Measurements from ENCODE around the gene HDAC10.

The HDAC10 gene

GRCh38 chr22:50269970-50270665 lies 19.1 kb upstream of the HDAC10 start, which contains the start of gene MAPK11:
Gene MAPK11 (minus strand): TSS chr22:50270380. CDS start chr22:50270292, 88 bp downstream.
- no peak within 1 kb of the TSS for H2AK5ac ChIP-seq (ENCODE audit: low read length)
- no peak within 1 kb of the TSS for H4K8ac ChIP-seq (ENCODE audit: low read depth, low read length)
- no peak within 1 kb of the TSS for H3K23ac ChIP-seq (ENCODE audit: low read length)
- H3K4me1 ChIP-seq (ENCODE audit: control insufficient read depth in 1 of 2, insufficient read depth in 2 of 2, low read length in 2 of 2): peaks cover 10 to 11% of the 10 kb centered on the region in 2 experiments
- H4K91ac ChIP-seq (ENCODE audit: low read depth, low read length): no peak within 1 kb of the TSS
- H3K36me3 ChIP-seq (ENCODE audit: control insufficient read depth in 1 of 2, insufficient read depth in 2 of 2, low read length in 2 of 2): peaks cover 8 to 10% of the 10 kb centered on the region in 2 experiments
- peaks cover 16% of the 10 kb centered on the region for H3K9me3 ChIP-seq (ENCODE audit: insufficient read depth, low read depth, low read length)
- peak within 1 kb of the TSS; percentile 62 for H3K4me2 ChIP-seq (ENCODE audit: low read length)
- H4K12ac ChIP-seq (ENCODE audit: low read depth, low read length): no peak within 1 kb of the TSS
- no peak within 1 kb of the TSS for H2AFZ ChIP-seq (ENCODE audit: insufficient read depth, low read length, poor library complexity)
- no peak within 1 kb of the TSS for H3K4me3 ChIP-seq (ENCODE audit: low read depth, low read length)
- no peak within 1 kb of the TSS for H3K9ac ChIP-seq (ENCODE audit: low read length)
- H3K27ac ChIP-seq (ENCODE audit: low read depth, low read length): no peak within 1 kb of the TSS
- H3K79me1 ChIP-seq (ENCODE audit: low read length): no peaks in the 10 kb centered on the region
- no peak within 1 kb of the TSS for H3K14ac ChIP-seq (ENCODE audit: low read length)
- no peak within 1 kb of the TSS for H2BK5ac ChIP-seq (ENCODE audit: low read depth, low read length, poor library complexity)
- no peak within 1 kb of the TSS for H3K18ac ChIP-seq (ENCODE audit: low read length)
- no peak within 1 kb of the TSS for H2BK120ac ChIP-seq (ENCODE audit: insufficient read depth, low read length, poor library complexity)
- H3K4ac ChIP-seq (ENCODE audit: low read depth, low read length): no peak within 1 kb of the TSS
- no peaks in the 10 kb centered on the region for H3K79me2 ChIP-seq (ENCODE audit: control insufficient read depth, insufficient read depth, low read length, poor library complexity)
- DNase-seq: no peak
- WGBS (ENCODE audit: extremely low coverage, insufficient coverage, insufficient read length): no CpG with 5 or more reads among the region's 92 CpGs
- H2BK12ac ChIP-seq (ENCODE audit: low read length): no peak within 1 kb of the TSS
- peaks cover 36% of the 10 kb centered on the region for H3K27me3 ChIP-seq (ENCODE audit: insufficient read depth, low read length)

GRCh38 chr22:50269573-50269969 lies 18.5 kb upstream of the HDAC10 start:
- Histone ChIP-seq H3K79me1 (ENCODE audit: low read length) (no peaks in the 10 kb centered on the region), H3K14ac (ENCODE audit: low read length) (no peak overlapping the region), H4K8ac (ENCODE audit: low read depth, low read length) (no peak overlapping the region), H2BK12ac (ENCODE audit: low read length) (no peak overlapping the region), H3K36me3 (ENCODE audit: control insufficient read depth in 1 of 2, insufficient read depth in 2 of 2, low read length in 2 of 2) (peaks cover 4 to 6% of the 10 kb centered on the region in 2 experiments), H3K4me3 (ENCODE audit: low read depth, low read length) (no peak overlapping the region), H4K12ac (ENCODE audit: low read depth, low read length) (no peak overlapping the region), H3K4me1 (ENCODE audit: control insufficient read depth in 1 of 2, insufficient read depth in 2 of 2, low read length in 2 of 2) (peaks cover 6 to 9% of the 10 kb centered on the region in 2 experiments), H3K27me3 (ENCODE audit: insufficient read depth, low read length) (peaks cover 36% of the 10 kb centered on the region), H3K4ac (ENCODE audit: low read depth, low read length) (no peak overlapping the region), H2AFZ (ENCODE audit: insufficient read depth, low read length, poor library complexity) (no peak overlapping the region), H2BK5ac (ENCODE audit: low read depth, low read length, poor library complexity) (no peak overlapping the region), H3K4me2 (ENCODE audit: low read length) (peak overlapping the region; percentile 42), H3K23ac (ENCODE audit: low read length) (no peak overlapping the region), H2BK120ac (ENCODE audit: insufficient read depth, low read length, poor library complexity) (no peak overlapping the region), H3K27ac (ENCODE audit: low read depth, low read length) (no peak overlapping the region), H3K9me3 (ENCODE audit: insufficient read depth, low read depth, low read length) (peaks cover 16% of the 10 kb centered on the region), H3K79me2 (ENCODE audit: control insufficient read depth, insufficient read depth, low read length, poor library complexity) (no peaks in the 10 kb centered on the region), H3K18ac (ENCODE audit: low read length) (no peak overlapping the region), H3K9ac (ENCODE audit: low read length) (no peak overlapping the region), H4K91ac (ENCODE audit: low read depth, low read length) (no peak overlapping the region), H2AK5ac (ENCODE audit: low read length) (no peak overlapping the region)
- no peak for DNase-seq
- no CpG with 5 or more reads among the region's 18 CpGs for WGBS (ENCODE audit: extremely low coverage, insufficient coverage, insufficient read length)

- H3K23ac ChIP-seq (ENCODE audit: low read length): no peak overlapping the region
- no peak overlapping the region for H3K18ac ChIP-seq (ENCODE audit: low read length)
- peaks cover 16% of the 10 kb centered on the region for H3K9me3 ChIP-seq (ENCODE audit: insufficient read depth, low read depth, low read length)
- H3K4me1 ChIP-seq (ENCODE audit: control insufficient read depth in 1 of 2, insufficient read depth in 2 of 2, low read length in 2 of 2): peaks cover 6 to 9% of the 10 kb centered on the region in 2 experiments
- H3K14ac ChIP-seq (ENCODE audit: low read length): no peak overlapping the region
- no peak overlapping the region for H2BK120ac ChIP-seq (ENCODE audit: insufficient read depth, low read length, poor library complexity)
- no peak overlapping the region for H4K12ac ChIP-seq (ENCODE audit: low read depth, low read length)
- no peak overlapping the region for H3K9ac ChIP-seq (ENCODE audit: low read length)
- H3K4me2 ChIP-seq (ENCODE audit: low read length): no peak overlapping the region
- no peak overlapping the region for H3K27ac ChIP-seq (ENCODE audit: low read depth, low read length)
- no peak overlapping the region for H4K8ac ChIP-seq (ENCODE audit: low read depth, low read length)
- H2BK5ac ChIP-seq (ENCODE audit: low read depth, low read length, poor library complexity): no peak overlapping the region
- H3K79me1 ChIP-seq (ENCODE audit: low read length): no peaks in the 10 kb centered on the region
- no peak for DNase-seq
- H3K79me2 ChIP-seq (ENCODE audit: control insufficient read depth, insufficient read depth, low read length, poor library complexity): no peaks in the 10 kb centered on the region
- H2AK5ac ChIP-seq (ENCODE audit: low read length): no peak overlapping the region
- no peak overlapping the region for H3K4ac ChIP-seq (ENCODE audit: low read depth, low read length)
- H3K4me3 ChIP-seq (ENCODE audit: low read depth, low read length): no peak overlapping the region
- no peak overlapping the region for H2BK12ac ChIP-seq (ENCODE audit: low read length)
- H2AFZ ChIP-seq (ENCODE audit: insufficient read depth, low read length, poor library complexity): no peak overlapping the region
- no CpG with 5 or more reads among the region's 9 CpGs for WGBS (ENCODE audit: extremely low coverage, insufficient coverage, insufficient read length)
- H3K27me3 ChIP-seq (ENCODE audit: insufficient read depth, low read length): peaks cover 36% of the 10 kb centered on the region
- H4K91ac ChIP-seq (ENCODE audit: low read depth, low read length): no peak overlapping the region
- peaks cover 0 to 2% of the 10 kb centered on the region in 2 experiments for H3K36me3 ChIP-seq (ENCODE audit: control insufficient read depth in 1 of 2, insufficient read depth in 2 of 2, low read length in 2 of 2)
These were observed 17.6 kb upstream of the HDAC10 start for GRCh38 chr22:50268655-50269113.

GRCh38 chr22:50267591-50268390 lies 16.7 kb upstream of the HDAC10 start:
- Histone ChIP-seq H3K79me2 (ENCODE audit: control insufficient read depth, insufficient read depth, low read length, poor library complexity) (no peaks in the 10 kb centered on the region), H2BK120ac (ENCODE audit: insufficient read depth, low read length, poor library complexity) (no peak overlapping the region), H3K9ac (ENCODE audit: low read length) (no peak overlapping the region), H4K91ac (ENCODE audit: low read depth, low read length) (no peak overlapping the region), H3K23ac (ENCODE audit: low read length) (no peak overlapping the region), H3K18ac (ENCODE audit: low read length) (no peak overlapping the region), H3K9me3 (ENCODE audit: insufficient read depth, low read depth, low read length) (peaks cover 16% of the 10 kb centered on the region), H3K27me3 (ENCODE audit: insufficient read depth, low read length) (peaks cover 36% of the 10 kb centered on the region), H2BK5ac (ENCODE audit: low read depth, low read length, poor library complexity) (no peak overlapping the region), H3K14ac (ENCODE audit: low read length) (no peak overlapping the region), H3K27ac (ENCODE audit: low read depth, low read length) (no peak overlapping the region), H3K79me1 (ENCODE audit: low read length) (no peaks in the 10 kb centered on the region), H3K36me3 (ENCODE audit: control insufficient read depth in 1 of 2, insufficient read depth in 2 of 2, low read length in 2 of 2) (peaks cover 0 to under 1% of the 10 kb centered on the region in 2 experiments), H3K4me2 (ENCODE audit: low read length) (no peak overlapping the region), H4K12ac (ENCODE audit: low read depth, low read length) (no peak overlapping the region), H2AK5ac (ENCODE audit: low read length) (no peak overlapping the region), H4K8ac (ENCODE audit: low read depth, low read length) (no peak overlapping the region), H3K4me1 (ENCODE audit: control insufficient read depth in 1 of 2, insufficient read depth in 2 of 2, low read length in 2 of 2) (peaks cover 6 to 9% of the 10 kb centered on the region in 2 experiments), H2AFZ (ENCODE audit: insufficient read depth, low read length, poor library complexity) (no peak overlapping the region), H2BK12ac (ENCODE audit: low read length) (no peak overlapping the region), H3K4me3 (ENCODE audit: low read depth, low read length) (no peak overlapping the region), H3K4ac (ENCODE audit: low read depth, low read length) (no peak overlapping the region)
- WGBS (ENCODE audit: extremely low coverage, insufficient coverage, insufficient read length): no CpG with 5 or more reads among the region's 75 CpGs
- DNase-seq: peak in 1 of 2 donors; percentile 61
